Chondrocyte (in vitro differentiated cells): ENCODE measurements around the gene ANTKMT. TPM values are rescaled to one million over a fixed set of nuclear protein-coding genes. Genes with fewer than 3 reads are reported as not detected.

Experiments
- DNase-seq: peaks from one replicate; pipeline ENCODE4 v3.0.0; 2021; ENCODE audit warnings: mixed read lengths, low spot score
- H3K27ac Mint-ChIP-seq: one replicate; pipeline ENCODE4 v1.8.0; 2021; ENCODE audit warnings: mild to moderate bottlenecking, moderate library complexity, mixed read lengths; ENCODE audit not compliant: unreplicated experiment
- H3K27me3 Mint-ChIP-seq: 2 replicates; pipeline ENCODE4 v1.8.0; 2021; ENCODE audit warnings: low read depth, mixed read lengths
- H3K36me3 Mint-ChIP-seq: 2 replicates; pipeline ENCODE4 v1.8.0; 2021; ENCODE audit warnings: low read depth, mixed read lengths
- H3K4me1 Mint-ChIP-seq: 2 replicates; pipeline ENCODE4 v1.8.0; 2021; ENCODE audit warnings: low read depth, mild to moderate bottlenecking, mixed read lengths
- H3K4me3 Mint-ChIP-seq: one replicate; pipeline ENCODE4 v1.8.0; 2021; ENCODE audit warnings: mild to moderate bottlenecking, moderate library complexity, mixed read lengths; ENCODE audit not compliant: unreplicated experiment
- H3K9me3 Mint-ChIP-seq: 2 replicates; pipeline ENCODE4 v1.8.0; 2021; ENCODE audit warnings: low read depth, mixed read lengths
- total RNA-seq: library from RNA; stranded (reverse); gene quantifications from 3 replicates; pipeline ENCODE4 v1.2.1, GENCODE V29; 2021
- TF ChIP-seq, protein P1 (sequence below): fragments of 200-600 bp; sonication (generic); IDR thresholded peaks from 2 replicates; pipeline ENCODE4 v1.5.0; 2021; ENCODE audit warnings: antibody characterized with exemption, mild to moderate bottlenecking, moderate library complexity

ANTKMT gene
- total RNA-seq, 1 donor from 2014 or later, result 38.2 TPM

DNA sequence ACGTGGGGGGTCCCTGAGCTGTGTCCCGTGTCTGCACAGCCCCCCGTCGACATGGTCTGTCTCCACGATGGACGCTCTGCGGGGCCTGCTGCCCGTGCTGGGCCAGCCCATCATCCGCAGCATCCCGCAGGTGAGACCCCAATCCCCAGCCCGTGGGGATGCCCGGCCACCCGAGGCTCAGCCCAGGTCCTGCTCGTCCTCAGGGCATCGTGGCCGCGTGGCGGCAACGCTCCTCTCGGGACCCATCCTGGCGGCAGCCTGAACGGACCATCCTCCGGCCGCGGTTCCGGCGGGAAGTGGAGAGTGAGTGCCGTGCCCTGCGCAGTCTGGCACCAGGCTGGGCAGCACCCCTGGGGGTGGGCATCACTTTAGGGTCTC lies 44.5 kb downstream of the ANTKMT start:
- no peak for DNase-seq
- H3K4me1 Mint-ChIP-seq, result no peaks in the 10 kb centered on the region
- H3K27ac Mint-ChIP-seq, result no peak overlapping the region
- no peaks in the 10 kb centered on the region for H3K36me3 Mint-ChIP-seq
- TF ChIP-seq, protein P1, sequence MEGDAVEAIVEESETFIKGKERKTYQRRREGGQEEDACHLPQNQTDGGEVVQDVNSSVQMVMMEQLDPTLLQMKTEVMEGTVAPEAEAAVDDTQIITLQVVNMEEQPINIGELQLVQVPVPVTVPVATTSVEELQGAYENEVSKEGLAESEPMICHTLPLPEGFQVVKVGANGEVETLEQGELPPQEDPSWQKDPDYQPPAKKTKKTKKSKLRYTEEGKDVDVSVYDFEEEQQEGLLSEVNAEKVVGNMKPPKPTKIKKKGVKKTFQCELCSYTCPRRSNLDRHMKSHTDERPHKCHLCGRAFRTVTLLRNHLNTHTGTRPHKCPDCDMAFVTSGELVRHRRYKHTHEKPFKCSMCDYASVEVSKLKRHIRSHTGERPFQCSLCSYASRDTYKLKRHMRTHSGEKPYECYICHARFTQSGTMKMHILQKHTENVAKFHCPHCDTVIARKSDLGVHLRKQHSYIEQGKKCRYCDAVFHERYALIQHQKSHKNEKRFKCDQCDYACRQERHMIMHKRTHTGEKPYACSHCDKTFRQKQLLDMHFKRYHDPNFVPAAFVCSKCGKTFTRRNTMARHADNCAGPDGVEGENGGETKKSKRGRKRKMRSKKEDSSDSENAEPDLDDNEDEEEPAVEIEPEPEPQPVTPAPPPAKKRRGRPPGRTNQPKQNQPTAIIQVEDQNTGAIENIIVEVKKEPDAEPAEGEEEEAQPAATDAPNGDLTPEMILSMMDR, result no peak
- peaks cover 1% of the 10 kb centered on the region for H3K27me3 Mint-ChIP-seq
- H3K4me3 Mint-ChIP-seq, result no peak overlapping the region
- H3K9me3 Mint-ChIP-seq, result no peaks in the 10 kb centered on the region

DNA sequence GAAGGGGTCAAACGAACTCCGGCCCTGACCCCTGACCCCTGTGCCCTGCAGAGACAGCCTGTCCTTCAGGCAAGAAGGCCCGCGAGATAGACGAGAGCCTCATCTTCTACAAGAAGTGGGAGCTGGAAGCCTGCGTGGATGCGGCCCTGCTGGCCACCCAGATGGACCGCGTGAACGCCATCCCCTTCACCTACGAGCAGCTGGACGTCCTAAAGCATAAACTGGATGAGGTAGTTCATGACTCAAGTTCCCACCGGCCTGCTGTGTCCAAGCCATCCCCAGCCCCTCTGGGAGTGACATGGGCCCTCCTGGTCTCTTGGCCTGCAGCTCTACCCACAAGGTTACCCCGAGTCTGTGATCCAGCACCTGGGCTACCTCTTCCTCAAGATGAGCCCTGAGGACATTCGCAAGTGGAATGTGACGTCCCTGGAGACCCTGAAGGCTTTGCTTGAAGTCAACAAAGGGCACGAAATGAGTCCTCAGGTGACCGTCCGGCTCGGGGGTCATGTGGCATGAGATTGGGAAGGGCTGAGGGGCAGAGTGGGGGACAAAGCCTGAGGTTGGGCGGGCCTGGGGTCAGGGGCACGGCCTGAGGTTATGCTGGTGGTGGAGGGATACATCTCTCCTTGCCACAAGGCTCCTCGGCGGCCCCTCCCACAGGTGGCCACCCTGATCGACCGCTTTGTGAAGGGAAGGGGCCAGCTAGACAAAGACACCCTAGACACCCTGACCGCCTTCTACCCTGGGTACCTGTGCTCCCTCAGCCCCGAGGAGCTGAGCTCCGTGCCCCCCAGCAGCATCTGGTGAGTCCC lies 45.3 kb downstream of the ANTKMT start:
- no peak overlapping the region for H3K27ac Mint-ChIP-seq
- H3K9me3 Mint-ChIP-seq, result no peaks in the 10 kb centered on the region
- H3K27me3 Mint-ChIP-seq, result peaks cover 1% of the 10 kb centered on the region
- DNase-seq, result peak; percentile 78
- H3K4me1 Mint-ChIP-seq, result no peaks in the 10 kb centered on the region
- no peaks in the 10 kb centered on the region for H3K36me3 Mint-ChIP-seq
- no peak overlapping the region for H3K4me3 Mint-ChIP-seq
- TF ChIP-seq, protein P1, result no peak

GRCh38 chr16:766820-767640 lies 46.1 kb downstream of the ANTKMT start:
- DNase-seq, result peak; percentile 93
- peaks cover 1% of the 10 kb centered on the region for H3K27me3 Mint-ChIP-seq

GRCh38 chr16:767743-768235 lies 46.8 kb downstream of the ANTKMT start:
- Mint-ChIP-seq H3K9me3 (no peaks in the 10 kb centered on the region), H3K27me3 (peaks cover 1% of the 10 kb centered on the region), H3K4me1 (no peaks in the 10 kb centered on the region), H3K4me3 (no peak overlapping the region), H3K36me3 (no peaks in the 10 kb centered on the region), H3K27ac (no peak overlapping the region)
- no peak for DNase-seq
- TF ChIP-seq, protein P1, result no peak

More at GRCh38 chr16:766820-767640, 46.1 kb downstream of the ANTKMT start:
- Mint-ChIP-seq H3K27ac (no peak overlapping the region), H3K36me3 (no peaks in the 10 kb centered on the region), H3K4me1 (no peaks in the 10 kb centered on the region), H3K9me3 (no peaks in the 10 kb centered on the region), H3K4me3 (no peak overlapping the region)
- TF ChIP-seq, protein P1, result no peak

GRCh38 chr16:768428-768827 lies 47.5 kb downstream of the ANTKMT start:
- H3K4me1 Mint-ChIP-seq, result no peaks in the 10 kb centered on the region
- H3K36me3 Mint-ChIP-seq, result no peaks in the 10 kb centered on the region
- no peak for DNase-seq
- no peak overlapping the region for H3K27ac Mint-ChIP-seq
- TF ChIP-seq, protein P1, result no peak
- H3K27me3 Mint-ChIP-seq, result peaks cover 1% of the 10 kb centered on the region
- no peak overlapping the region for H3K4me3 Mint-ChIP-seq
- no peaks in the 10 kb centered on the region for H3K9me3 Mint-ChIP-seq
